Central memory CD4-positive, alpha-beta T cell (primary cell): ENCODE data around the gene IL1R2.
"Not testable (repeated sequence)": the region's sequence is repeated elsewhere in the genome, so short reads cannot be mapped to it uniquely, and the experiment has no call there.

Source experiments
- DNase-seq: peaks from one replicate; pipeline ENCODE4 v3.0.0; 2022

Gene IL1R2

GRCh38 chr2:102063487-102063911 lies 71.7 kb downstream of the IL1R2 start:
- no peak for DNase-seq

GRCh38 chr2:102063941-102064678 lies 72.3 kb downstream of the IL1R2 start:
- DNase-seq = no peak

GRCh38 chr2:102064679-102065674 lies 73.2 kb downstream of the IL1R2 start:
- DNase-seq = no peak

DNA sequence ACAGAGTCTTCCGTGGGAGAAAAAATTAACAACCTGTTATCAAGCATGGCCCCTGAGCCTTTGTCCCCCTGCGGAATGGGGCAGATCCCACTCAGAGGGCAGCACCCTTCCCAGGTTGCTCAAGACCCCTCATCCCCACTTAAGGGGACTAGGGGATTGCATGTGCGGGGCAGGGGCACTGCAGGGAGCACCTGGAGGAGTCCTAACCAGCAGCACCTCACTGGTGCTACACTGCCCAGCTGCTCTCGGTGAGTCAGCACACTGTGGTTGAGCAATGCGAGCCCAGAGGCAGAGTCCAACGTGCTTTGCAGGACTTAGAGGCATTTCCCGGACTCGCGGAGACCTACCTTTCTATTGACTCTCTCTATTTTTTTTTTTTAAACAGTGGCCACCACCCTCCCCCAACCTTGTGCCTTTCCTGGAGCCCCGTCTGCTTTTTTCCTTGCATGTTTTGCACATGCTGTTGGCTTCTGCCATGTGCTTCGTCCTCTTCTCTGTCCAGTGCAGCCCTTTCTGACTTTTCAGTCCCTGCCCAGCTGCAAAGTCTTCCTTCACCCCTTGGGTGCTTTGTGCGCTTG lies 74.0 kb downstream of the IL1R2 start:
- DNase-seq = no peak

GRCh38 chr2:102066554-102066953 lies 74.8 kb downstream of the IL1R2 start:
- no peak for DNase-seq

DNA sequence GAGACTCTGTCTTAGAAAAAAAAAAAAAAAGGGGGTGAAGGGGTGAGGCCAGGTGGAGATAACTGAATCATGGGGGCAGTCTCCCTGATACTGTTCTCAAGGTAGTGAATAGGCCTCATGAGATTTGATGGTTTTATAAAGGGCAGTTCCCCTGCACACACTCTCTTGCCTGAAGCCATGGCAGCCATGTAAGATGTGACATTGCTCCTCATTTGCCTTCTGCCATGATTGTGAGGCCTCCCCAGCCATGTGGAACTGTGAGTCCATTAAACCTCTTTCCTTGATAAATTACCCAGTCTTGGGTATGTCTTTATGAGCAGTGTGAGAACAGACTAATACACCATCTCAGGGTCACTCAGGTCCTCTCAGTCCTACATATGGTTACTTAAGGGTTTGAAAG lies 76.4 kb downstream of the IL1R2 start:
- DNase-seq = not testable (repeated sequence)

GRCh38 chr2:102069311-102069974 lies 77.7 kb downstream of the IL1R2 start:
- DNase-seq = no peak

- DNase-seq = no peak
These were observed 78.4 kb downstream of the IL1R2 start for GRCh38 chr2:102070058-102070642.

DNA sequence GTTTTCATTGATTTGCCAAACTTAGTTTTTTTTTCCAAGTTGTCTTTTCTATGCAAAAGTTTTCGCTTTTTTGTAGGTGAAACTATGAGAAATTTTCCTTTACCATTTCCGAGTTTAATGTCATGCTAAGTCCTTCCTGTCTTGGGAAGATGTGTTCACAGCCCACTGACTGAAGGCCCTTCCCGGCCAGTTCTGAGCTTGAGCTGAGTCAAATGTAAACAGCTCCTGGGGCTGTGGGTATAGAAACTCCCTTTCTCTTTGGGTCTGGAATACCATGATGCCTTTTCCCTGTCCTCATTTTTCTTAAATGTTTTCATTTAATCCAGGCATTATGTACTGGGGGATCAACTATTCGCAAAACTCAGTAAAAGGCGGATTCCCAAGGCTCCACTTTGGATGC lies 81.0 kb downstream of the IL1R2 start:
- DNase-seq = no peak

DNA sequence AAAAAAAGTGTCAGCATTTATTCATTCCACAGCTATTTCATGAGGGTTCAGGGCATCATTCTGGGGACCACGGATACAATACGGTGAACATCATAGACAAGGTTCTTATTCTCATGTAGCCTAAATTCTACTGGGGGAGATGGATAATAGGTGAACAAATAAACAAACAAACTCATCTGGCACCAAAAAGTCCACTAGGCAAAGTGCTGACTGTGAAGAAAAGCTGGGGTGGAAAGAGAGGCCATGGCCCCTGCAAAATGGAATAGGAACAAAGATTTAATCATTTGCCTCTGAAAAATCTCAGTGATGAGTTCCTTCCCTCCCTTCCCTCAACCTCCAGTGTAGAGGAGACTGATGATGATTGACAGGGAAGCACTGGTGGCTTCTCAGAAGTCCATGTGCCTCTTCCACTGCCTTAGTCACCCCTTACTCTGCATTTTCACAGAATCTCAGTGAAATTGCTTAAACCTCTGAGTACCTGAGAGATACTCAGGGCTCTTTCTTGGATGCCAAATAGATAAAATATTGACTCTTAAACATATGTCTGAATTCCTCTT lies 81.5 kb downstream of the IL1R2 start:
- no peak for DNase-seq

GRCh38 chr2:102074152-102074783 lies 82.5 kb downstream of the IL1R2 start:
- DNase-seq = no peak

- DNase-seq = no peak
These were observed 83.7 kb downstream of the IL1R2 start for GRCh38 chr2:102075479-102075878.

DNA sequence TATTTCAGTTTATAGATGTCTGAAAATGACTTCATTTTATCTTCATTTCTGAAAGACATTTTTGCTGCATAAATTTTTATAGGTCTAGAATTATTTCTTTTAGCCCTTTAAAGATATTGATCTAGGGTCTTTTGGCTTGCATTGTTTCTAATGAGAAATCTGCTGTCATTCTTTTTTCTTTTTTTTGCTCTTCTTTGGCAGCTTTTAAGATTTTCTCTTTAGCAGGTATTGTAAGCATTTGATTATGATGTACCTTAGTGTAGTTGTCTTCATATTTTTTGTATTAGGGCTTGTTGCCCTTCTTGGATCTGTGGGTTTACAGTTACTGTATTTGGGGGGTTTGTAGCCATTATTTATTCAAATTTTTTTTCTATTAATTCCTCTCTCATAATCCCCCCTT lies 84.8 kb downstream of the IL1R2 start:
- DNase-seq = no peak
